ENCODE measurements around the gene LRRC8A.

DNA sequence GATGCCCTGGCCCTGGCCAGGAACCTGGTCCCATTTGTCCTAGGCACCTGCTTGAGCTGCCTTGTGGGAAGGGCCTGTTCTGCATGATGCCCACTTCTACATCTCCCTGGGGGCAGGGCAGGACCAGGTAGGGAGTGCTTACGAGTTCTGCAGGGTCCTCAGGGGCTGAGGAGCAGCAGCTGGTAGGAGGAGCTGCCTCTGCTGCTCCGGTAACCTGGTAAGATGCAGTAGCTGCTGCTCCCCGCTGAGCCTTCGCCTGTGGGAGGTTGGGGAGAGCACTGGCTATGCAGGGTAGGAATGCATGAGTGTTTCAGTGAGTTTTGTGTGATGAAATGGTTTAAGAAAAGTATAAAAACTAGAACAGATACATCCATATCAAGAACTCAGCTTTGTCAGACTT is 13.6 kb downstream of the LRRC8A start:
- TF ChIP-seq, protein P1, sequence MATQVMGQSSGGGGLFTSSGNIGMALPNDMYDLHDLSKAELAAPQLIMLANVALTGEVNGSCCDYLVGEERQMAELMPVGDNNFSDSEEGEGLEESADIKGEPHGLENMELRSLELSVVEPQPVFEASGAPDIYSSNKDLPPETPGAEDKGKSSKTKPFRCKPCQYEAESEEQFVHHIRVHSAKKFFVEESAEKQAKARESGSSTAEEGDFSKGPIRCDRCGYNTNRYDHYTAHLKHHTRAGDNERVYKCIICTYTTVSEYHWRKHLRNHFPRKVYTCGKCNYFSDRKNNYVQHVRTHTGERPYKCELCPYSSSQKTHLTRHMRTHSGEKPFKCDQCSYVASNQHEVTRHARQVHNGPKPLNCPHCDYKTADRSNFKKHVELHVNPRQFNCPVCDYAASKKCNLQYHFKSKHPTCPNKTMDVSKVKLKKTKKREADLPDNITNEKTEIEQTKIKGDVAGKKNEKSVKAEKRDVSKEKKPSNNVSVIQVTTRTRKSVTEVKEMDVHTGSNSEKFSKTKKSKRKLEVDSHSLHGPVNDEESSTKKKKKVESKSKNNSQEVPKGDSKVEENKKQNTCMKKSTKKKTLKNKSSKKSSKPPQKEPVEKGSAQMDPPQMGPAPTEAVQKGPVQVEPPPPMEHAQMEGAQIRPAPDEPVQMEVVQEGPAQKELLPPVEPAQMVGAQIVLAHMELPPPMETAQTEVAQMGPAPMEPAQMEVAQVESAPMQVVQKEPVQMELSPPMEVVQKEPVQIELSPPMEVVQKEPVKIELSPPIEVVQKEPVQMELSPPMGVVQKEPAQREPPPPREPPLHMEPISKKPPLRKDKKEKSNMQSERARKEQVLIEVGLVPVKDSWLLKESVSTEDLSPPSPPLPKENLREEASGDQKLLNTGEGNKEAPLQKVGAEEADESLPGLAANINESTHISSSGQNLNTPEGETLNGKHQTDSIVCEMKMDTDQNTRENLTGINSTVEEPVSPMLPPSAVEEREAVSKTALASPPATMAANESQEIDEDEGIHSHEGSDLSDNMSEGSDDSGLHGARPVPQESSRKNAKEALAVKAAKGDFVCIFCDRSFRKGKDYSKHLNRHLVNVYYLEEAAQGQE (IDR thresholded peaks at IDR 0.05; ENCODE audit: low read depth, low read length): no peak
- TF ChIP-seq, protein P2, sequence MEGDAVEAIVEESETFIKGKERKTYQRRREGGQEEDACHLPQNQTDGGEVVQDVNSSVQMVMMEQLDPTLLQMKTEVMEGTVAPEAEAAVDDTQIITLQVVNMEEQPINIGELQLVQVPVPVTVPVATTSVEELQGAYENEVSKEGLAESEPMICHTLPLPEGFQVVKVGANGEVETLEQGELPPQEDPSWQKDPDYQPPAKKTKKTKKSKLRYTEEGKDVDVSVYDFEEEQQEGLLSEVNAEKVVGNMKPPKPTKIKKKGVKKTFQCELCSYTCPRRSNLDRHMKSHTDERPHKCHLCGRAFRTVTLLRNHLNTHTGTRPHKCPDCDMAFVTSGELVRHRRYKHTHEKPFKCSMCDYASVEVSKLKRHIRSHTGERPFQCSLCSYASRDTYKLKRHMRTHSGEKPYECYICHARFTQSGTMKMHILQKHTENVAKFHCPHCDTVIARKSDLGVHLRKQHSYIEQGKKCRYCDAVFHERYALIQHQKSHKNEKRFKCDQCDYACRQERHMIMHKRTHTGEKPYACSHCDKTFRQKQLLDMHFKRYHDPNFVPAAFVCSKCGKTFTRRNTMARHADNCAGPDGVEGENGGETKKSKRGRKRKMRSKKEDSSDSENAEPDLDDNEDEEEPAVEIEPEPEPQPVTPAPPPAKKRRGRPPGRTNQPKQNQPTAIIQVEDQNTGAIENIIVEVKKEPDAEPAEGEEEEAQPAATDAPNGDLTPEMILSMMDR (IDR thresholded peaks at IDR 0.05): no peak
- TF ChIP-seq TAF1 (IDR thresholded peaks at IDR 0.05; ENCODE audit: borderline replicate concordance, low read depth, low read length) (no peak), CHD2 (IDR thresholded peaks at IDR 0.05; ENCODE audit: low read length, partially characterized antibody) (no peak)
